SH-SY5Y (cell line): ENCODE data around the gene SERTAD2.

Experiments used
- GATA2 ChIP-seq: IDR thresholded peaks from 2 replicates; pipeline ENCODE4 v1.6.1; 2011; ENCODE audit warnings: mild to moderate bottlenecking, low read depth, low read length
- GATA3 ChIP-seq: IDR thresholded peaks from 2 replicates; pipeline ENCODE4 v1.6.1; 2011; ENCODE audit warnings: low read depth, mild to moderate bottlenecking, low read length, moderate library complexity

GRCh38 chr2:64626146-64626809, 27.4 kb downstream of the SERTAD2 start:
- TF ChIP-seq GATA2 (no peak), GATA3 (no peak)
